Measurements from ENCODE around the gene ANTXRL.

DNA sequence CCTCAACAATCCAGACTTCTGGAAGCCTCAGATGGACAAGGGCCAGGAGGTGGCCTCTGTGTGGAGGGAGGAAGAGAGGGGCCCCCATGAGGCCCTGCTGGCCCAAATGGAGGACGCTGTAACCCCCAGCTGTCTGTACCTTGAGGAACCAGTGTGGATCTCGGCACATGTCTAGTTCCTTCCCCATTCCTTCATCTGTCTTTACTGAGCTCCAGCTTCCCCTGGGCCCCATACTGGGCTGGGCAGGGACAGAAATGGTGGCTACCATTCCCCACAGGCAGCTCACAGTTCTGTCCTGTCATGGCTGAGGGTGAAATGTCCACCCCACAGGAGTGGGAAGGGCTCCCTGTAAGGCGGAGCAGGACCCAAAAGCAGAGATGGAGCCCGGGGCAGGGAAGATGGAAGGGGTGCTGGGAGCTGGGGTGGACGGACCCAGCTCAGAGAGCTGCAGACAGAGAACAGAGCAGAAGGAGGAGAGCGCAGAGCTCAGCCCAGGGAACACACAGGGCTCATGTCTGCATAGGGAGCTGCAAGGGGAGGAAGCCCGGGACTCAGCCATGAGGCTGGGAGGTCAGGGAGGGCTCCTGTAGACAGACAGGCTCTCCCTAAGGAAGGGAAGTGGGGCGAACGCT is 22.8 kb downstream of the ANTXRL start:
- TF ChIP-seq POLR2A (IDR thresholded peaks at IDR 0.05) (no peak), EP300 (IDR thresholded peaks at IDR 0.05) (no peak)
